GM21447 (cell line): ENCODE results near the gene EFNA2.

Source experiments
- ATAC-seq: cut with Tn5 transposase; IDR thresholded peaks from one replicate; pipeline ENCODE4 v1.9.1; 2021; ENCODE audit not compliant: unreplicated experiment

Gene EFNA2

GRCh38 chr19:1283207-1283916 lies 2.3 kb upstream of the EFNA2 start:
- no peak for ATAC-seq

DNA sequence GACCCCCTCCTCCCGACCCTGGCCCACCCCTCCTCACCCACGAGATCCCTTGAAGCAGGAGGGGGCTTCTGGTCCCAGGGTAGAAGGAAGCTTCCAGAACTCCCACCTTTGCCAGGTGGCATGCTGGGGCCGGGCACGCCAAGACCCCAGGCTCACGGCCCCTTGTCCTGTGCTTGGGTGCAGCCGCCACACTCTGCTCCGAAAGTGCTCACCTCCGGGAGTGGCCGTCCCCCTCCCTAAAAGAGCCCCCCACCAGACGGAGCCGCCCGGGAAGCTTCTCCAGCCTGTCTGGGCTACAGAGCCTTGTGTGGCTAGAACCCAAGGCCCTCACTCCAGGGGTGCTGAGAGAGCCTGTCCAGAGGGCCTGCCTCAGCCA lies 1.8 kb upstream of the EFNA2 start:
- no peak for ATAC-seq

- no peak for ATAC-seq
These were observed 1.2 kb upstream of the EFNA2 start for GRCh38 chr19:1284293-1284978.

DNA sequence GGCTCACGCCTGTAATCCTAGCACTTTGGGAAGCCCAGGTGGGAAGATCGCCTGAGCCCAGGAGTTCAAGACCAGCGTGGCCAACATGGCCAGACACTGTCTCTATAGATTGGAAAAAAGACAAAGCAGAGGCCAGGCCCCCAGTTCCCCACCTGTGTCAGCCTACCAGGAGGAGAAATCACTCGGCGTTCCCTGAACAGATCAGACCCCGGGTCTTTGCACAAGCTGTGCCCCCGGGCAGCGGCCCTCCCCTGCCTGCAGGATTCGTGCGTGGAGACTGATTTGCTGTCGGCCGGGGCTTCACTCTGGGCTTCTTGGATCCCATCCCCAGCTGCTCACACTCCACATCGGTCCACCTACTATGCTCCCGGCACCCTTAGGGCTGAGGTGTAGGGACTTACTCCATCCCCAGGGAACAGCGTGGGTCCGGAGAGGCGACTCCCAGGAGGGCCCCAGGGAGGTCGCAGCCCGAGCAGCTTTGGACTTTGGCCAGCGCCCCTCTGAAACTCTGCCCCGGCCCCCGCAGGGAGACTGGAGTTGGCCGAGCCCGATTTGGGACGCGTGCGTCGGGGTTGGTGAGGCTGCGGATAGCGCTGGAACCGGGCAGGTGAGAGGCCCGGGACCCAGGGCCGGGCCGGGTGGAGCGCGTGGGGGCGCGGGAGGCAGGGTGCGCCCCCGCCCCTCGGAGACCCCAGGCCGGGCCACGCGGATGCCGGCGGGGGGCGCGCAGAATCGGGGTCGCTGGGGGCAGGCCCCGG lies 515 bp upstream of the EFNA2 start:
- no peak for ATAC-seq

GRCh38 chr19:1286487-1287353 lies 1.0 kb downstream of the EFNA2 start:
- no peak for ATAC-seq

DNA sequence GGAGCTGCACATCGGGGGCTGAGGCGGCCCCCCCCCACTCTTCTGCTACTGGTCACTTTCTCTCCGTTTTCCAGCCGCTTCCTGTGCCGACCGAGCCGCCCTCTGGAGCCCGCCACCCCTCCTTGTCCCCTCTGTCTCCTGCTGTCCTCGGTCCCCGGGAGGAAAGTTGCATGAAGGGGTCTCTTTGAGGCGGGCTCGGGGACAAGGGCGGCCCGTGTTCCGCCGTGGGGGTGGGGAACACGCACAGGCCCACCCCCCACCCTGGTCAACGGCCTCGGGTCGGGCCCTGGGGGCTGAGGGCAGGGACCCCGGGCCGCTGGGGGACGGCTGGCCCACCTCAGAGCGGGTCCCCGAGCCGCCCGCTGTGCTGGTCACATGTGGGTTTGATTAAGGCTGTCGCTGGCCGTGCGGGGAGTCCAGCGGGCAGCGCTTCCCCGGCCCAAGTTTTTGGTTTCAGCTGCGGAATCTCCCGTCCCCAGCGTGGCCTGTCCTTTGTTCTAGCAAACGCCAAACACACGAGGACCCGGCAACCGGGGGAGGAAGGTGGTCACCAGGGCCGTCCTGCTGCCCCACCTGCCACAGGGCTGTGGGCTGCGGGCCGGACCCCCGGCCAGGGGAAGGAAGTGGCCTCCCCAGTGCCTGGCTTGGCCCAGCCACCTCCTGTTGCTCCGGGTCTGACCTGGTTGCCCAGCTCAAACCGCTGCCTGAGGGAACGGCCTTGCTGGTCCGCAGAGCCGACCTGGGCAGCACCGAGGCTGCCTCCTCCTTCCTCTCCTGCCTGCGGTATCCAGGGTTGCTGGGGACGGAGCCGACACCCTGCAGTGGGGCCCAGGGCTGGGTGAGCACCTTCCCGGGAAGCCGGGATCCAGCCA lies 1.9 kb downstream of the EFNA2 start:
- ATAC-seq = no peak

GRCh38 chr19:1288226-1288612 lies 2.5 kb downstream of the EFNA2 start:
- no peak for ATAC-seq

- ATAC-seq = no peak
These were observed 3.4 kb downstream of the EFNA2 start for GRCh38 chr19:1288833-1289685.

DNA sequence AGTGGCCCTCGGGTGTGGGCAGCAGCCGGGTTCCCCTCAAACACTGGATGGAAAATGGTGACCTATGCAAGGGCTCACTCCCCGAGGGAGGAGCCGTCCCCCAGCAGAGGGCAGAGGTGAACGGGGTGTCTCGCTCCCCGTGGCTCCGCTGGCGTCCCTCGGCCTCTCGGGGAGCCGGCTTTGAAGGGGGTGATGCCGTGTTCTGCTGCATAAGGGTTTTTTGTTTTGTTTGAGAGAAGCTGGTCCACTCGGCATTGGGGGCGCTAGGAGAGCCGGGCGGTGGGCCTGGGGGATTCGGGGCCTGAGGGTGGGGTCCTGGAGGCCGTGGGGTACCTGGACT lies 4.0 kb downstream of the EFNA2 start:
- no peak for ATAC-seq

- no peak for ATAC-seq
These were observed 4.6 kb downstream of the EFNA2 start for GRCh38 chr19:1290196-1290702.

DNA sequence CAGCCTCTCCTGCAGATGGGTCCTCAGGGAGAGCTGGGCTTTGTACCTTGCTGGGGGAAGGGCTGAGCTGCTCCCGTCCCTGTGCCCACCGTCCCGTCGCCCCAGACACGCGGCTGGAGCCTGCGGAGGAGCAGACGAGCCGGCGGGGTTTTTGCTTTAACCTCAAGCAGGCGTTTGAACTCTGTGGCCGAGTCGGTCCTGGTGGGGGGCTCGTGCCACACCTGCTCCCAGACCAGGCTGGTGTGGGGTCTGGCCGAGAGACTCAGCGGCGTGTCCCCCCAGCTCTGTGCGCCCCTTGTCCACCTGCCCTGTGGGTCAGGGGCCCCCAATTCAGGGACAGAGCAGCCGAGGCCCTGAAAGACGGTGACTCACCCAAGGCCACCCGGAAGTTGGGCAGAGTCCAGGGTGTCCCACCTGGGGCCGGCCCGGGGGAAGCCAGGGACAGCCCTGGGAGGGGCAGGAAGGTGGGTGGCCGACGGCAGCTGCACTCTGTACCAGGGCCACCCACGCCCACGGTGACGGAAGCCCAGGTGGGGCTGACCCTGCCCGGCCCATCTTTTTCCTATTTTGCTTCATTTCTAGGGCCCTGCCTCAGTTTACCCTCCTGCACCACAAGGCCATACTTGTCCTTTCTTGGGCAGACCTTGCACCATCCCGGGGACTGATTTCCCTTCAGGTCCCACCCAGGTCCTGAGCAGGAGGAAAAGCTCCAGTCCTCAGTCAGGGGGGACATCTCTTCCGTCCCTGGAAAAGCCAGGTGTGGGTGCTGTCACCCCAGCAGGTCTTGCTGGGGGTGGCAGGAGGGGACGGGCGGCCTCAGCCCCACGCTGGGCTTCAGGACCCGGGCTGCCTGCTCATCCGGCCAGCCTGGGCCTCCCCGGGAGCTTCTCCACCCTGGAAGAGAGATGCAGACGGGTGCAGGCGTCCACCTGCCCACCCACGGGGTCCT lies 5.3 kb downstream of the EFNA2 start:
- no peak for ATAC-seq

GRCh38 chr19:1291761-1292418 lies 6.2 kb downstream of the EFNA2 start:
- no peak for ATAC-seq

- no peak for ATAC-seq
These were observed 6.9 kb downstream of the EFNA2 start for GRCh38 chr19:1292419-1293151.

DNA sequence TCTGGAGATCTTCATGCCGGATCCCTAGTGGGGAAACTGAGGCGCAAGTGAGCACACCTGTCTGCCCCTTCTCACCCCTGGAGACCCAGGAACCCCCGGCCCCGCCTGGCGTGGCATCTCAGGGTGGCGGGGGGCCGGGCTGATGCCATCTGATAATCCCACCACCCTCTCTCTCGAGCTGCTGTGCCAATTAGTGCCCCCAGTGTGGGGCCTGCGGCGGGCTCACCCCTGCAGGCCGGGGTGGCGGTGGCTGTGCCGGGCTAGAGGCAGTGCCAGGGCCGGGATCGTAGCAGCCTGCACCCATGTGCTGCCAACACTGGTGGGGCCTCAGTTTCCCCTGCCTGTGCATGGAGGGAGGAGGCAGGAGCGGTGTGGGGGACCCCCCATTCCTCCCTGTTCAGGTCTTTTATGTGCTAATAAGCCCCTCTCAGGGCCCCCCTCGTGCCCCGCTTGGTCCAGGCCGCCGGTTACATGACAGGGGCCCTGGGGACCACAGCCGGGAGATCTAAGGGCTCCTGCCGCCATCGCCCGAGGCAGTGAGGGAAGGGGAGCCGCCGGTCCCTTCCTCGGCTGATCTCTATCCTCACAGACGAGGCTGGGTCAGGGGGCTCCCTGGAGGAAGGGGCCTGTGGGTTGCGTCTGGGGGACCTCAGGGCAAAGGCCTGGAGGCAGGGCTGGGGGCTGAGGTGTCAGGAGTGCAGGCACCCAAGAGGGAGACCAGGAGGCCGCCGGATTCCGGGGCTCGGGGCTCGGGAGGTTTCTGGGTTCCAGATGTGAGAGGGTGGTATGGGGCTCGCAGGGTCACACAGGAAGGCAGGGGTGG lies 8.3 kb downstream of the EFNA2 start:
- ATAC-seq = no peak

GRCh38 chr19:1294688-1295087 lies 9.0 kb downstream of the EFNA2 start:
- ATAC-seq = no peak
